HG02840 (cell line): ENCODE data around the gene B3GALT4.

Source experiments
- ATAC-seq: cut with Tn5 transposase; IDR thresholded peaks from one replicate; pipeline ENCODE4 v1.9.1; 2021; ENCODE audit warnings: mild to moderate bottlenecking, moderate library complexity, moderate number of reproducible peaks; ENCODE audit not compliant: unreplicated experiment, low FRiP score

The B3GALT4 gene

GRCh38 chr6:33288921-33289783 lies 12.2 kb downstream of the B3GALT4 start, which contains the start of the genes PFDN6 and WDR46:
Gene PFDN6 (plus strand): TSS chr6:33289601. CDS start chr6:33289857, 256 bp downstream.
Gene WDR46 (minus strand): TSS chr6:33289239. CDS start chr6:33289170, 69 bp downstream.
- ATAC-seq = peak; percentile 80

- peak; percentile 20 for ATAC-seq
Observed at GRCh38 chr6:33289784-33290315, 12.9 kb downstream of the B3GALT4 start.

GRCh38 chr6:33290459-33290858 lies 13.5 kb downstream of the B3GALT4 start:
- no peak for ATAC-seq

- ATAC-seq = no peak
Observed at GRCh38 chr6:33292996-33293682, 16.2 kb downstream of the B3GALT4 start.

GRCh38 chr6:33294086-33294823 lies 17.3 kb downstream of the B3GALT4 start:
- no peak for ATAC-seq

GRCh38 chr6:33295621-33296369 lies 18.9 kb downstream of the B3GALT4 start:
- ATAC-seq = no peak

- ATAC-seq = no peak
Observed at GRCh38 chr6:33296797-33297405, 20.0 kb downstream of the B3GALT4 start.

GRCh38 chr6:33297406-33297955 lies 20.6 kb downstream of the B3GALT4 start:
- no peak for ATAC-seq

GRCh38 chr6:33297956-33298772 lies 21.2 kb downstream of the B3GALT4 start:
- ATAC-seq = no peak

- ATAC-seq = peak; percentile 25
Observed at GRCh38 chr6:33298773-33299236, 21.9 kb downstream of the B3GALT4 start, which contains the start of gene RGL2. Gene RGL2 (minus strand): TSS chr6:33298942. CDS start chr6:33298610, 332 bp downstream.

- peak; percentile 63 for ATAC-seq
Observed at GRCh38 chr6:33299237-33299944, 22.5 kb downstream of the B3GALT4 start.

- no peak for ATAC-seq
Observed at GRCh38 chr6:33301877-33302276, 25.0 kb downstream of the B3GALT4 start.

- no peak for ATAC-seq
Observed at GRCh38 chr6:33304216-33304615, 27.3 kb downstream of the B3GALT4 start.

GRCh38 chr6:33305052-33305451 lies 28.1 kb downstream of the B3GALT4 start:
- no peak for ATAC-seq

- ATAC-seq = no peak
Observed at GRCh38 chr6:33306356-33306755, 29.4 kb downstream of the B3GALT4 start.

GRCh38 chr6:33312361-33313104 lies 35.6 kb downstream of the B3GALT4 start:
- ATAC-seq = no peak
